GM20431 (cell line): ENCODE measurements around the gene DDAH1.
"Not testable (repeated sequence)": the region's sequence is repeated elsewhere in the genome, so short reads cannot be mapped to it uniquely, and the experiment has no call there.

Source experiments
- in situ Hi-C: fragments of 300-500 bp; cut with MseI, MboI; formaldehyde crosslinking; loops from one replicate; pipeline ENCODE4 v1.15.0; 2020; ENCODE audit warnings: low sequenced_read_pairs; ENCODE audit not compliant: unreplicated experiment

Gene DDAH1

GRCh38 chr1:85465099-85465785, at the start of gene DDAH1:
Gene DDAH1, minus strand, starts transcription at chr1:85465159. Its CDS starts 114 bp downstream, at chr1:85465045.
- in situ Hi-C loops = no loop called here

DNA sequence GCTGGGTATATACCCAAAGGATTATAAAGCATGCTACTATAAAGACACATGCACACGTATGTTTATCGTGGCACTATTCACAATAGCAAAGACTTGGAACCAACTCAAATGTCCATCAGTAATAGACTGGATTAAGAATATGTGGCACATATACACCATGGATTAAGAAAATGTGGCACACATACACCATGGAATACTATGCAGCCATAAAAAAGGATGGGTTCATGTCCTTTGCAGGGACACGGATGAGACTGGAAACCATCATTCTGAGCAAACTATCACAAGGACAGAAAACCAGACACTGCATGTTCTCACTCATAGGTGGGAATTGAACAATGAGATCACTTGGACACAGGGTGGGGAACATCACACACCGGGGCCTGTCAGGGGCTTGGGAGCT, 49.0 kb upstream of the DDAH1 start:
- in situ Hi-C loops = not testable (repeated sequence)

- in situ Hi-C loops = no loop called here
Observed at GRCh38 chr1:85504417-85504816, 39.5 kb upstream of the DDAH1 start.

DNA sequence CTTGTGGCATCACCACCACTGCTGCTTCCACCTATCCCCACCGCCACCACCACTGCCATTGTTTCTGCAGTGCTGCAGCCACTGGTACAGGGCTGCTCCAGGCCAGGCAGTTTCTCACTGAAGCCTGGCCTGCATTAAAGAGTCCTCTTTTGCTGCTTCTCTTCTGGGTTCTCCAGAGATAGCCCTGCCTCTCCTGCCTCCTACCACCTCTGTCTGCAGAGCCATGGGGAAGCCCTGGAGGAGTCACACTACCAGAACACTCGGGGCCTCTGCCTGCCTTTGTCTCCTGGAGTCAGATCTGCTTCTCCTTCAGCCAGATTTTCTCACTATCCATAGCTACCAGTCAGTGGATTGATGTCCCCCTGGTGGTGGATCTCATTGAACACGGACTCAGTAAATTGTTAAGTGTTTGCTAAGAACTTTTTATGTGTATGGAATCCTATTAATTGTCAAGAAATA, 37.7 kb upstream of the DDAH1 start:
- in situ Hi-C loops = no loop called here

DNA sequence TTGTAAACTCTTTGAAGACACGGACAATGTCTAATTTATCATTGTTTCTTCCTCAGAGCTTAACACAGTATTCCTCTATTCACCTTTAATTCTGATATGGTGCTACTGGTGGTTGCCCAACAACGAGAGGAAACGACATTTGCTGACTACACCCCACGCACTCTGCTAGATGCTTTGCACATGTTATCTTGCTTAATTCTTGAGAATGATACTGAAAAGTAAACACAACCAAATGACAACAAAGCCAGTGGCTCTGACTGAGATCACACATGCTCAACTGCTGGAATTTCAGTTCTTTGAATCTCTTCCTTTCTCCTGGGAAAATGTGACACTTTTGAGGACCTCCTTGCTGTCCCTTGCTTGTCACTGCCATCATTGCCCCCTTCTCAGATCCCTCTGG, 37.2 kb upstream of the DDAH1 start:
- in situ Hi-C loops = no loop called here

GRCh38 chr1:85501355-85501898, 36.5 kb upstream of the DDAH1 start:
- in situ Hi-C loops = no loop called here

DNA sequence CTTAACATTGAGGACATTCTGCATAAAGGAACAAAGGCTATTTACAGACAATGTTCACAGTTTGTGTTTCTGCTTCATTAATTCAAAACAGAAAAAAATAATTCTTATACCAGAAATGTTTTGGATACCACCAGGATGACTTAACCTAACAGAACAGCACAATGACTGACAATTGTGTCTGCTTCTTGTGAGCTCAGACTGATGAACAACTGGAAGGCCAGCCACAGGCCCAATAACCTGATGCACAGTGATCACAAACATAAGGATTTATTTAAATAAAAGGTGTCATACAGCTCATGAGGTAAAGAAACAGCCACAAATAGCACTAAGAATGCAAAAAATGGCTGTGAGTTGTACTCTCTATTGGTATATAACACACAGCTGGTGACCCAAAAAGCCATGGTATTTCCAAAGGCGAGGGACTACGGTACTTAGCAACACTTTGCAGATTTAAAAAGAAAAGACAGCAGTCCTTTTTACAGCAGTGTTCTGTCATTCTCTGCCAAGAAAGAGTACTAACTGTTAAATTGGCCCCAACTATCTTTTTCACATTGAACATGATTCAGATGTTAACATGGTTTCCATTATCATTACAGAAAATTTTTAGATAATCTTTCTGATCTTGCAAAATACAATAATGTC, 32.1 kb upstream of the DDAH1 start:
- in situ Hi-C loops = no loop called here

GRCh38 chr1:85495556-85495955, 30.6 kb upstream of the DDAH1 start:
- in situ Hi-C loops = no loop called here

DNA sequence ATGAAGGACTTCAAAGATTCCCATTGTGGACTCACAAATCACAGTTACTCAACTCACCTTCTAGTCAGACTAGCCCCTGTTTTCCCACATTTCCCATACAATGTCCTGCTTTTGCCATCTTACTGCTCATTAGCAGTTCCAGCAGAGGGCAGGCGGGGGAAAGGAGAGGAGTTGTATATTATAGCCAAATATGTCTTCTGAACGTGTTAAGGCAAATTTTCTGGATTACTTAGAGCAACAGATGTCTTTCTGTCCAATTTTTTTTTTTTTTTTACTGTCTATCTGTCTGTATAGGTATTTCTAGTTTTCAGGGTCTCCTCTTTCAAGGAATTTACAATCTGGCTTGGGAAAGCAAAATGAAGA, 29.9 kb upstream of the DDAH1 start:
- in situ Hi-C loops = no loop called here

- in situ Hi-C loops = no loop called here
Observed at GRCh38 chr1:85494074-85494903, 29.3 kb upstream of the DDAH1 start.

- in situ Hi-C loops = no loop called here
Observed at GRCh38 chr1:85490270-85490985, 25.5 kb upstream of the DDAH1 start.

- in situ Hi-C loops = no loop called here
Observed at GRCh38 chr1:85488126-85488525, 23.2 kb upstream of the DDAH1 start.

DNA sequence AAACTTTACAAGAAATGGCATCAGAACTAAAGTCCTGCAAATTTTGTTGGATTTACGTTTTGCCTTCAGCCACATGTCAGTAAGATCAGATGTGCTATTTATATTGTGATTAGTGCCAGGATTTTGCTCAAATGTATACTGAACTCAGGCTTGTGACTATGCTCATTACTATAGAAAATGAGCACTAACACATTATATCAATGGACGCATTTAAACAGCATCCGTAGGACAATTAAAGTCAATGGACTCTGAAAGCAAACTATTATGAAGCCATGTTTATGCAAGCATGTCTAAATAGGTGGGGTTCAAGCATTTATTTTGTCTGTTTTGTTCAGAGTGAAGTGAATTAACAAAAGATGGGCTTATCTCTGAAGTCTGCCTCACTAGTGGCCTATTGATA, 20.6 kb upstream of the DDAH1 start:
- in situ Hi-C loops = no loop called here

- in situ Hi-C loops = no loop called here
Observed at GRCh38 chr1:85484716-85485115, 19.8 kb upstream of the DDAH1 start.

- in situ Hi-C loops = no loop called here
Observed at GRCh38 chr1:85484264-85484663, 19.3 kb upstream of the DDAH1 start.

DNA sequence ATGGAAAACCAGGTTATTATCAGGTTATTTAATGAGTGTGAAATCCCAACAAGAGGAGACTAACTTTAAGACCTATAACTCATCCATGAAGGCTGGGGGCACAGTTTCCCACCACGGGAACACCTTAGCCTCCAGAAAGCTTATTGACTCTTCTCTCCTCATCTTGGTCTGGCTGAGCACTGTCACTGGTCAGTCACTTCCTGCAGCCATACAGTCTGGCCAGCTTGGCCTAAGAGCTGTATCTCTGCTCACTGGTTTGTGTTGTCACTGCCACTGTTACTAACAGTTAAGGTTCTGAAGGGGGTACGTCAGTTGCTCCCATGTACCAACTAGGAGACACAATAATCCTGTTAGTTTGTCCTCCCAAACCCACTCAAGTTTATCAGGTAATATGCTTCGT, 16.7 kb upstream of the DDAH1 start:
- in situ Hi-C loops = no loop called here

GRCh38 chr1:85480566-85480965, 15.6 kb upstream of the DDAH1 start:
- in situ Hi-C loops = no loop called here

DNA sequence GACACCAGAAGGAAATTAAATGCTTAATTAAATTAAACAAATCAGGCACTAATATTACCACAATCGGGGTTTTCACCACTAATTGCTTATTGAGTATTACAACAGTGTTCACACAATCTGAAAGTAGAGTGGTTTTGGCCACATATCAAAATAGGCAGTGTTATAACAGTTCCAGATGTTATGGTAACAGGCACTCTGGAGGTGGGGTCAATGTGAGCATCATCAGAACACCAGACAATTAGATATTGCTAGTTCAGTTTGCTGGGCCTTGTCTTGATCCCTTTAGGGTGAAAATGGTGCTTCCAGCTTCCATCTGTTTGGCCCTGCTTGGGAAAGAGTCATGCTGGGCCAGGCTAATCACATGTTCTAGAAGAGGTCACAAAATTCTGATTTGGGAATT, 14.5 kb upstream of the DDAH1 start:
- in situ Hi-C loops = no loop called here

GRCh38 chr1:85478366-85478765, 13.4 kb upstream of the DDAH1 start:
- in situ Hi-C loops = no loop called here

DNA sequence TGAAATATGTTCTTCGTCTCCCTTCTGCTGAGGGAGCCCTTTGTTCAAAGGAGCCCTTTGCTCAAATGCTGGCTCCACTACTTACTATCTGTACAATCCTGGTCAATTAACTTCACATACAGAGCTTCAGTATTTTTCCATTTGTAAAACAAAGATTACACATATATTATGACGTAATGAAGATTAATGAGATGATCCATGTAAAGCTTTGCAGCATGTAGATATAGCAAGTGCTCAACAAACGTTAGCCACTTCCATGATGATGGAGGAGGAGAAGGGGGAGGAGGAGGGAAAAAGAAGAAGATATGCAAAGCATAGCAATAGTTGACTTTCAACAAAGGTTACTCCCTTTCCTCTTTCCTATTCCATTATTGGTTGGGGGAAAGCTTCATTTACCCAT, 10.1 kb upstream of the DDAH1 start:
- in situ Hi-C loops = no loop called here
